Measurements from ENCODE around the gene ADGRF4. TPM values are rescaled to one million over a fixed set of nuclear protein-coding genes. Genes with fewer than 3 reads are reported as not detected.

The ADGRF4 gene
- total and polyA plus RNA-seq, 2 of the 8 experiments (the other 6 are each of a cell fraction or from before 2014, with no cell fraction given), result 0.02 TPM; not detected in 1

DNA sequence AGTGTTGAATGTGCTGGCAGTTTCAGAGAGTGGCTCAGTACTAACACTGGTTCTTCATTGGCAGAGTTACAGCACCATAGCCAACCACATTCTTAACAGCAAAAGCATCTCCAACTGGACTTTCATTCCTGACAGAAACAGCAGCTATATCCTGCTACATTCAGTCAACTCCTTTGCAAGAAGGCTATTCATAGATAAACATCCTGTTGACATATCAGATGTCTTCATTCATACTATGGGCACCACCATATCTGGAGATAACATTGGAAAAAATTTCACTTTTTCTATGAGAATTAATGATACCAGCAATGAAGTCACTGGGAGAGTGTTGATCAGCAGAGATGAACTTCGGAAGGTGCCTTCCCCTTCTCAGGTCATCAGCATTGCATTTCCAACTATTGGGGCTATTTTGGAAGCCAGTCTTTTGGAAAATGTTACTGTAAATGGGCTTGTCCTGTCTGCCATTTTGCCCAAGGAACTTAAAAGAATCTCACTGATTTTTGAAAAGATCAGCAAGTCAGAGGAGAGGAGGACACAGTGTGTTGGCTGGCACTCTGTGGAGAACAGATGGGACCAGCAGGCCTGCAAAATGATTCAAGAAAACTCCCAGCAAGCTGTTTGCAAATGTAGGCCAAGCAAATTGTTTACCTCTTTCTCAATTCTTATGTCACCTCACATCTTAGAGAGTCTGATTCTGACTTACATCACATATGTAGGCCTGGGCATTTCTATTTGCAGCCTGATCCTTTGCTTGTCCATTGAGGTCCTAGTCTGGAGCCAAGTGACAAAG, 17.0 kb upstream of the ADGRF4 start (continued):
- TF ChIP-seq SP2 (IDR thresholded peaks at IDR 0.05; ENCODE audit: low read length) (no peak), POLR2A (IDR thresholded peaks at IDR 0.05; ENCODE audit: control extremely low read depth in 1 of 2, low read depth in 2 of 2, low read length in 2 of 2) (no peak), RNF2 (IDR thresholded peaks at IDR 0.05; ENCODE audit: borderline replicate concordance, low read depth, low read length, missing control alignments, poor library complexity, severe bottlenecking) (no peak), TEAD4 (IDR thresholded peaks at IDR 0.05; ENCODE audit: low read depth, low read length) (no peak), HDAC6 (IDR thresholded peaks at IDR 0.05; ENCODE audit: low read depth, low read length) (no peak)
- TF ChIP-seq, protein P1, sequence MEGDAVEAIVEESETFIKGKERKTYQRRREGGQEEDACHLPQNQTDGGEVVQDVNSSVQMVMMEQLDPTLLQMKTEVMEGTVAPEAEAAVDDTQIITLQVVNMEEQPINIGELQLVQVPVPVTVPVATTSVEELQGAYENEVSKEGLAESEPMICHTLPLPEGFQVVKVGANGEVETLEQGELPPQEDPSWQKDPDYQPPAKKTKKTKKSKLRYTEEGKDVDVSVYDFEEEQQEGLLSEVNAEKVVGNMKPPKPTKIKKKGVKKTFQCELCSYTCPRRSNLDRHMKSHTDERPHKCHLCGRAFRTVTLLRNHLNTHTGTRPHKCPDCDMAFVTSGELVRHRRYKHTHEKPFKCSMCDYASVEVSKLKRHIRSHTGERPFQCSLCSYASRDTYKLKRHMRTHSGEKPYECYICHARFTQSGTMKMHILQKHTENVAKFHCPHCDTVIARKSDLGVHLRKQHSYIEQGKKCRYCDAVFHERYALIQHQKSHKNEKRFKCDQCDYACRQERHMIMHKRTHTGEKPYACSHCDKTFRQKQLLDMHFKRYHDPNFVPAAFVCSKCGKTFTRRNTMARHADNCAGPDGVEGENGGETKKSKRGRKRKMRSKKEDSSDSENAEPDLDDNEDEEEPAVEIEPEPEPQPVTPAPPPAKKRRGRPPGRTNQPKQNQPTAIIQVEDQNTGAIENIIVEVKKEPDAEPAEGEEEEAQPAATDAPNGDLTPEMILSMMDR (IDR thresholded peaks at IDR 0.05; ENCODE audit: control extremely low read depth in 1 of 3, insufficient read depth in 1 of 3, low read depth in 1 of 3, low read length in 3 of 3), result no peak

All from H1 (cell line).